GM19043 (cell line): ENCODE results near the gene G6PC3.

ENCODE experiments used
- ATAC-seq: cut with Tn5 transposase; IDR thresholded peaks from one replicate; pipeline ENCODE4 v1.9.1; 2021; ENCODE audit warnings: low read depth; ENCODE audit not compliant: unreplicated experiment

Gene G6PC3

GRCh38 chr17:44120851-44121605 lies 50.5 kb downstream of the G6PC3 start:
- no peak for ATAC-seq

- no peak for ATAC-seq
Observed at GRCh38 chr17:44121997-44122815, 51.7 kb downstream of the G6PC3 start.

- ATAC-seq = no peak
Observed at GRCh38 chr17:44122816-44123355, 52.4 kb downstream of the G6PC3 start.

GRCh38 chr17:44123356-44124117 lies 53.0 kb downstream of the G6PC3 start, which contains the start of gene HDAC5:
TSS of gene HDAC5 (minus strand) at chr17:44123641. CDS start at chr17:44117515, 6,126 bp downstream.
- ATAC-seq = peak; percentile 88

- no peak for ATAC-seq
Observed at GRCh38 chr17:44124118-44124438, 53.5 kb downstream of the G6PC3 start.
